HG03520 (cell line): Measurements from ENCODE around the gene SP2.

Experiments used
- ATAC-seq: cut with Tn5 transposase; IDR thresholded peaks from one replicate; pipeline ENCODE4 v1.9.1; 2021; ENCODE audit warnings: mild to moderate bottlenecking, moderate library complexity; ENCODE audit not compliant: unreplicated experiment

The SP2 gene

GRCh38 chr17:47946929-47947397 is 50.9 kb downstream of the SP2 start:
- ATAC-seq, result peak; percentile 60

GRCh38 chr17:47948706-47949196 is 52.7 kb downstream of the SP2 start:
- ATAC-seq, result no peak

GRCh38 chr17:47949197-47949759 is 53.2 kb downstream of the SP2 start:
- no peak for ATAC-seq

GRCh38 chr17:47949946-47950345 is 53.9 kb downstream of the SP2 start:
- ATAC-seq, result no peak

- ATAC-seq, result no peak
Measured at GRCh38 chr17:47950448-47950847, 54.4 kb downstream of the SP2 start.

GRCh38 chr17:47952171-47953021 is 56.4 kb downstream of the SP2 start:
- ATAC-seq, result no peak

GRCh38 chr17:47953909-47954308 is 57.9 kb downstream of the SP2 start:
- no peak for ATAC-seq

- no peak for ATAC-seq
Measured at GRCh38 chr17:47955497-47956461, 59.7 kb downstream of the SP2 start.

- ATAC-seq, result no peak
Measured at GRCh38 chr17:47956791-47957590, 61.0 kb downstream of the SP2 start.

- no peak for ATAC-seq
Measured at GRCh38 chr17:47957591-47958490, 61.8 kb downstream of the SP2 start, which contains the start of gene PRR15L. PRR15L (minus strand) TSS chr17:47957883; CDS start chr17:47953234, 4,649 bp downstream.

GRCh38 chr17:47959825-47960655 is 64.0 kb downstream of the SP2 start:
- no peak for ATAC-seq

GRCh38 chr17:47961406-47961805 is 65.4 kb downstream of the SP2 start:
- ATAC-seq, result no peak

GRCh38 chr17:47962901-47963300 is 66.9 kb downstream of the SP2 start:
- ATAC-seq, result no peak

GRCh38 chr17:47964856-47965255 is 68.8 kb downstream of the SP2 start:
- ATAC-seq, result no peak

GRCh38 chr17:47966079-47966519 is 70.1 kb downstream of the SP2 start:
- ATAC-seq, result no peak

- no peak for ATAC-seq
Measured at GRCh38 chr17:47967607-47968252, 71.7 kb downstream of the SP2 start.

- no peak for ATAC-seq
Measured at GRCh38 chr17:47968836-47969235, 72.8 kb downstream of the SP2 start.
